K562 (cell line): ENCODE measurements around the gene IL1B. TPM values are rescaled to one million over a fixed set of nuclear protein-coding genes. Genes with fewer than 3 reads are reported as not detected.

Source experiments
- BRCA1 ChIP-seq, 2 experiments: fragments of 450-650 bp in 1 of 2; sonication (generic) in 1 of 2; formaldehyde crosslinking in 1 of 2; IDR thresholded peaks; 2 replicates each; pipeline versions ENCODE4 v1.5.0 to v1.6.1; 2017 to 2020; ENCODE audit warnings: mild to moderate bottlenecking in 1 of 2, missing genetic modification reagents in 1 of 2
- BRF1 ChIP-seq: IDR thresholded peaks from 3 replicates; pipeline ENCODE4 v1.6.1; 2011; ENCODE audit warnings: borderline replicate concordance, mild to moderate bottlenecking; ENCODE audit not compliant: insufficient read length; ENCODE audit errors: extremely low read depth
- CBFB ChIP-seq: sonication (generic); formaldehyde crosslinking; IDR thresholded peaks from 2 replicates; pipeline ENCODE4 v1.4.0; 2020; ENCODE audit warnings: mild to moderate bottlenecking, missing genetic modification reagents
- CBX1 ChIP-seq: sonication (generic); IDR thresholded peaks from 2 replicates; pipeline ENCODE4 v1.6.1; 2016; ENCODE audit warnings: antibody characterized with exemption, low read depth, mild to moderate bottlenecking
- CBX3 ChIP-seq, 2 experiments: IDR thresholded peaks; 1 replicate in 1 of 2; 2 replicates in 1 of 2; pipeline ENCODE4 v1.6.1; 2012; ENCODE audit warnings: inconsistent platforms in 2 of 2, low read length in 2 of 2, borderline replicate concordance in 1 of 2, control low read depth in 1 of 2
- CHD1 ChIP-seq: fragments of 200-600 bp; sonication (generic); IDR thresholded peaks from one replicate; pipeline ENCODE4 v1.6.1; 2012; ENCODE audit warnings: mild to moderate bottlenecking, moderate library complexity, low read length, inconsistent platforms
- CSDE1 ChIP-seq, 2 experiments: fragments of 450-650 bp; IDR thresholded peaks; 2 replicates each; pipeline ENCODE4 v1.6.1; 2016; ENCODE audit warnings: mild to moderate bottlenecking in 1 of 2
- CXXC5 ChIP-seq: fragments of 250-450 bp; sonication (Bioruptor Pico); IDR thresholded peaks from 2 replicates; pipeline ENCODE4 v1.8.0; 2022; ENCODE audit warnings: inconsistent platforms, mild to moderate bottlenecking, moderate library complexity
- ELF4 ChIP-seq: fragments of 450-650 bp; formaldehyde crosslinking; IDR thresholded peaks from 2 replicates; pipeline ENCODE4 v1.4.0; 2022; ENCODE audit warnings: missing genetic modification characterization
- HNRNPL ChIP-seq: fragments of 200-400 bp; formaldehyde crosslinking; IDR thresholded peaks from 2 replicates; pipeline ENCODE4 v1.6.1; 2017; ENCODE audit warnings: low read depth, mild to moderate bottlenecking, low read length
- SIX5 ChIP-seq, 2 experiments: IDR thresholded peaks; 2 replicates each; pipeline ENCODE4 v1.6.1; 2011; ENCODE audit warnings: low read length in 2 of 2, borderline replicate concordance in 1 of 2, low read depth in 1 of 2, mild to moderate bottlenecking in 1 of 2, moderate library complexity in 1 of 2; ENCODE audit not compliant: insufficient read depth in 1 of 2
- SMARCE1 ChIP-seq: fragments of 450-650 bp; IDR thresholded peaks from 2 replicates; pipeline ENCODE4 v1.7.1; 2016; ENCODE audit warnings: mild to moderate bottlenecking
- SNRNP70 ChIP-seq: fragments of 200-400 bp; formaldehyde crosslinking; optimal IDR thresholded peaks from 2 replicates; pipeline ENCODE3; 2017; ENCODE audit warnings: low read depth, low read length
- TEAD4 ChIP-seq, 2 experiments: sonication (generic) in 1 of 2; formaldehyde crosslinking in 1 of 2; IDR thresholded peaks; 2 replicates each; pipeline versions ENCODE4 v1.6.1 to v1.8.0; 2012 to 2022; ENCODE audit warnings: borderline replicate concordance in 1 of 2, inconsistent platforms in 1 of 2, low read length in 1 of 2, mild to moderate bottlenecking in 1 of 2, missing genetic modification reagents in 1 of 2
- TRIM28 ChIP-seq: fragments of 450-650 bp; IDR thresholded peaks from 2 replicates; pipeline ENCODE4 v1.6.1; 2017
- ZBED1 ChIP-seq: IDR thresholded peaks from 2 replicates; pipeline ENCODE4 v1.6.1; 2014
- ZBTB7A ChIP-seq: IDR thresholded peaks from 2 replicates; pipeline ENCODE4 v1.6.1; 2011; ENCODE audit warnings: low read depth, mild to moderate bottlenecking, low read length, moderate library complexity, borderline replicate concordance; ENCODE audit not compliant: control insufficient read depth
- ZEB2 ChIP-seq: fragments of 450-650 bp; IDR thresholded peaks from 2 replicates; pipeline ENCODE4 v1.6.1; 2016
- ZNF311 ChIP-seq: fragments of 250-450 bp; sonication (Bioruptor Pico); IDR thresholded peaks from 2 replicates; pipeline ENCODE4 v1.4.0; 2020; ENCODE audit warnings: mild to moderate bottlenecking, moderate library complexity
- polyA plus RNA-seq, 8 experiments: library from polyadenylated mRNA; depleted of rRNA in 4 of 8; stranded (reverse) in 5 of 8; unstranded in 3 of 8; fragments of >200 nt; fragmentation: Nextera tagmentation in 2 of 8; fragmentation: Illumina TruSeq in 1 of 8; extraction: Ambion mirVana in 2 of 8; extraction: Trizol in 1 of 8; gene quantifications; 2 replicates each; pipeline versions ENCODE4 v1.2.1 to v1.2.3, GENCODE V29; 2011 to 2014; ENCODE audit warnings: inconsistent platforms in 1 of 8, missing spikeins in 1 of 8
- total RNA-seq, 7 experiments: library from RNA; depleted of rRNA in 6 of 7; stranded (reverse); fragments of >200 nt in 6 of 7; fragmentation: Illumina TruSeq in 2 of 7; extraction: Trizol in 2 of 7; gene quantifications; 2 replicates each; pipeline versions ENCODE4 v1.2.1 to v1.2.3, GENCODE V29; 2011 to 2021; ENCODE audit warnings: low replicate concordance in 1 of 7
- TF ChIP-seq, protein P1 (sequence below): fragments of 450-650 bp; formaldehyde crosslinking; IDR thresholded peaks from 2 replicates; pipeline ENCODE4 v1.4.0; 2020; ENCODE audit warnings: mild to moderate bottlenecking
- TF ChIP-seq, protein P2 (sequence below): fragments of 250-450 bp; sonication (Bioruptor Pico); IDR thresholded peaks from 2 replicates; pipeline ENCODE4 v1.5.0; 2021; ENCODE audit warnings: mild to moderate bottlenecking, moderate library complexity
- TF ChIP-seq, protein P3 (sequence below): fragments of 450-650 bp; conservative IDR thresholded peaks from 2 replicates; pipeline ENCODE4 v1.6.1; 2016; ENCODE audit warnings: missing genetic modification characterization, low read depth, mild to moderate bottlenecking, control low read depth, missing compliant biosample characterization

The IL1B gene
- total and polyA plus RNA-seq, 9 of the 15 experiments (the other 6 are each of a cell fraction or from before 2014, with no cell fraction given), result 0.29 TPM; not detected in 8

DNA sequence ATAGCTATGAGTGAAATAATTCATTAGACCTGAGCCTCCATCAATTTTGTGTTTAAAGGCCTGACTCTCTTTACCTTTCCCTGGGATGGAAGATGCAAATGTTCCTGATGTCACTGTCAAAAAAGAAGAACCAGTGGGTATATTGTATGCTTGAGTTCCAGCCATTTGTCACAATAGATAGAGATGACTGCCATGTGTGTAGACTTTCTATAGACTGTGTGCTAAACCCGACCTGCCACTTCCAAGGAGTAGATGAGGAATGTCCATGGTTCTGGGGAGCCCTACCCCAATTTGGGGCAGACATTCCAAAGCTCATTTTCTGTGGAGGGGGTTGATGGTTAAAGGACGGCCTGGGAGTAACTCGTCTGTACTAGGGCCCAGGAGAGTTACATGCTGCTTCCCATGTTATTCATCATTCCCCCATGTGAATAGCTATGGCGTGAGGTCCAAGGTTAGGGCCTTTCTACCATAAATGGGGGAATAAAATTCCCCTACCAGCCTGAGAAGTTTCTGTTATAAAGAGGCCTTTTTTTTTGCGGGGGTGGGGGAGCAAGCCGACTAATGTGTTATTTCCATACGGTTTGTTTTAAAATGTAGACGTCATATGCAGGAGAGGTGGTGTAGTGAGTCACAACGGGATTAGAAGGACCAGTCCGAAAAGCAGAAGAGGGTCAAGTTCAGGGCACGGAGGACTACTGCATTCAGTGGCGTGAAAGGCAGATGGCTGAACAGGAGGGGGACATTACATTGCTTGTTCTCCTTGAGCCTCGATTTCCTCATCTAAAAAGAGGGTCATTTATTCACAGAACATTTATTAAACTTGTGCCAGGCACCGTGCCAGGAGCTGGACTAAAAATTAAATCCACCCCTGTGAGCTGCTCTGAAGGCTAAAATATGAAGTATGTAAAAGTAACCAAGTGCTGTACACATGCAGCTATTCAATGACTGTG lies 24.0 kb downstream of the IL1B start (continued):
- TF ChIP-seq ZEB2 (no peak), TEAD4 (IDR thresholded peaks at IDR 0.05; ENCODE audit: low read length) (0 out of 2 replicates have a peak, but pooled peaks have one; percentile 9), TEAD4 (CRISPR knock-in tag; IDR thresholded peaks at IDR 0.05; ENCODE audit: borderline replicate concordance) (no peak), SMARCE1 (peak; percentile 56), ELF4 (CRISPR knock-in tag) (no peak), ZBED1 (no peak), SIX5 (IDR thresholded peaks at IDR 0.05; ENCODE audit: borderline replicate concordance in 1 of 2, insufficient read depth in 1 of 2, low read depth in 1 of 2, low read length in 2 of 2) (no peak), TRIM28 (no peak), BRF1 (no peak), CBX1 (no peak), BRCA1 (IDR thresholded peaks at IDR 0.05) (no peak), BRCA1 (CRISPR knock-in tag; IDR thresholded peaks at IDR 0.05) (no peak), SNRNP70 (no peak), CBX3 (IDR thresholded peaks at IDR 0.05; ENCODE audit: borderline replicate concordance in 1 of 2, low read length in 2 of 2) (no peak; a peak in 1 of 3 replicates), CBFB (CRISPR knock-in tag) (no peak), HNRNPL (no peak), CXXC5 (CRISPR knock-in tag) (peak; percentile 22; the same call in 1 of the 2 replicates), ZNF311 (CRISPR knock-in tag) (no peak), ZBTB7A (no peak), CSDE1 (IDR thresholded peaks at IDR 0.05) (no peak), CHD1 (no peak)
- TF ChIP-seq, protein P1, sequence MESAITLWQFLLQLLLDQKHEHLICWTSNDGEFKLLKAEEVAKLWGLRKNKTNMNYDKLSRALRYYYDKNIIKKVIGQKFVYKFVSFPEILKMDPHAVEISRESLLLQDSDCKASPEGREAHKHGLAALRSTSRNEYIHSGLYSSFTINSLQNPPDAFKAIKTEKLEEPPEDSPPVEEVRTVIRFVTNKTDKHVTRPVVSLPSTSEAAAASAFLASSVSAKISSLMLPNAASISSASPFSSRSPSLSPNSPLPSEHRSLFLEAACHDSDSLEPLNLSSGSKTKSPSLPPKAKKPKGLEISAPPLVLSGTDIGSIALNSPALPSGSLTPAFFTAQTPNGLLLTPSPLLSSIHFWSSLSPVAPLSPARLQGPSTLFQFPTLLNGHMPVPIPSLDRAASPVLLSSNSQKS, result no peak
- TF ChIP-seq, protein P2, sequence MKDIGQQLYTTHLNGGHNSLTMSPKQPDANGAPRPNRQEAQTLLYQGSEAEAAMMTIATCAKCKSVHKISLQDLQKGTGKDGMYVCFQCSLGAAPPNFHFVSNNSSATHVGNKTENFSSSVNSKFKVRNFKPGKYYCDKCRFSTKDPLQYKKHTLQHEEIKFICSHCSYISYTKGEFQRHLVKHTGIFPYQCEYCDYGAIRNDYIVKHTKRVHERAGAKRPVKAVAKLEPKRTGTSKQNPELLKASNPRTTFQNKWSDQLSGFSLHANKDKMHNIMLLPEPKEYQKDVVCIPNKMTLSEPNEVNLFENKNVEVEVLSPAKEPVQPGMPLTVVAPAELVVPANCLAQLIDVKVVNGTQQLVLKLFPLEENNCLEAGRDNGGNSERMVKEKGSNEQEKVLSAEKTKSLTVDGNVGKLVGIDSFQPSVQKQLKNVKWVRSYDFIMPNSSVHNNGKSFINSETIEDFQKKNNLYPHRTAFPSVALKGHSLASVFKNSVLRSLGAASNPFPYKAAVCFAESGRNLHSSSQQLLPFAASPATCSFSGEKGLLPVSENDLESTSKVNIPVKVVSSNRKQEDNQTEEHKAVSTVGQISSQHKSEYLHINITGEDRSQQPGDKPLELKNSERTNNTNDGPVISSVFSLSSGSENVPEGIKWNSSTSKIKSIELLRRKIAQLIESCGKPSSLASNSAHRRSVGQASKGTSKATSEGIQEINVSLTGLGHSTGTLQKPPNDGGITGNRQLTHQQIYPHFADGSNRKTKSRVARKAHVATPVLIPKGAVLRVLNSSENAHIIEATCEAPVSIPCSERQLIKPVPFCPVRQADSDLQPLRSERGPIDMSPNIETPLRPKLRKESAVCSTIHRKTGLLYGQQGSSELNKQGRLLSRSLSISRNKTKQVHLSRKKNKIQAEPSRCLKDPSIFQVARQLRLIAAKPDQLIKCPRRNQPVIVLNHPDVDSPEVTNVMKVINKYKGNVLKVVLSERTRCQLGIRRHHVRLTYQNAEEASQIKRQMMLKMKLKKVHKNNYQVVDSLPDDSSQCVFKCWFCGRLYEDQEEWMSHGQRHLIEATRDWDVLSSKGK (CRISPR knock-in tag), result no peak
- TF ChIP-seq, protein P3, sequence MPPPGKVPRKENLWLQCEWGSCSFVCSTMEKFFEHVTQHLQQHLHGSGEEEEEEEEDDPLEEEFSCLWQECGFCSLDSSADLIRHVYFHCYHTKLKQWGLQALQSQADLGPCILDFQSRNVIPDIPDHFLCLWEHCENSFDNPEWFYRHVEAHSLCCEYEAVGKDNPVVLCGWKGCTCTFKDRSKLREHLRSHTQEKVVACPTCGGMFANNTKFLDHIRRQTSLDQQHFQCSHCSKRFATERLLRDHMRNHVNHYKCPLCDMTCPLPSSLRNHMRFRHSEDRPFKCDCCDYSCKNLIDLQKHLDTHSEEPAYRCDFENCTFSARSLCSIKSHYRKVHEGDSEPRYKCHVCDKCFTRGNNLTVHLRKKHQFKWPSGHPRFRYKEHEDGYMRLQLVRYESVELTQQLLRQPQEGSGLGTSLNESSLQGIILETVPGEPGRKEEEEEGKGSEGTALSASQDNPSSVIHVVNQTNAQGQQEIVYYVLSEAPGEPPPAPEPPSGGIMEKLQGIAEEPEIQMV (tag), result no peak
